Measurements from ENCODE around the gene TNFAIP8L3. TPM values are rescaled to one million over a fixed set of nuclear protein-coding genes. Genes with fewer than 3 reads are reported as not detected.

The TNFAIP8L3 gene
- total RNA-seq, 4 donors from 2014 or later, result 3.2 to 5.8 (median 4.0) TPM

DNA sequence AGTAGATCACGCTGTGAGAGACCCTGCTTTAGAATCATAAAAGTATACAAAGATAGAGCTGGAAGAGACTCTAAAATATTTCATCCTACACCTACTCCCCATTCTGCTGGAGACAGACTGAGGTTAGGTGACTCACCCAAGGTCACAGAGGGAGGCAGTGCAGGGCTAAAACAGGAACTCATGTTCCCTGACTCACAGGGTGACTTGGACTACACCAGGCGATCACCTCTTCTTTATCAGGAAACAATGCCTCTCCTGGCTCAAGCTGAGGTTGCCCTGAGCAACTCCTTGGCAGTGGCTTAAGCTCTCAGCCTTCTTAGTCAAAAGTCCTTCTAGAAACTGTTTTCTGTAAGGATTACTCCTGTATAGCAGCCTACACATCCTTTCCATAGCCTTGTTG, 26.4 kb upstream of the TNFAIP8L3 start:
- Histone ChIP-seq H3K27ac (no peak overlapping the region), H3K27me3 (no peaks in the 10 kb centered on the region), H3K9me3 (no peaks in the 10 kb centered on the region), H3K4me1 (no peaks in the 10 kb centered on the region), H3K4me3 (no peak overlapping the region), H3K36me3 (no peaks in the 10 kb centered on the region)
- no peak for DNase-seq
- TF ChIP-seq, protein P1, sequence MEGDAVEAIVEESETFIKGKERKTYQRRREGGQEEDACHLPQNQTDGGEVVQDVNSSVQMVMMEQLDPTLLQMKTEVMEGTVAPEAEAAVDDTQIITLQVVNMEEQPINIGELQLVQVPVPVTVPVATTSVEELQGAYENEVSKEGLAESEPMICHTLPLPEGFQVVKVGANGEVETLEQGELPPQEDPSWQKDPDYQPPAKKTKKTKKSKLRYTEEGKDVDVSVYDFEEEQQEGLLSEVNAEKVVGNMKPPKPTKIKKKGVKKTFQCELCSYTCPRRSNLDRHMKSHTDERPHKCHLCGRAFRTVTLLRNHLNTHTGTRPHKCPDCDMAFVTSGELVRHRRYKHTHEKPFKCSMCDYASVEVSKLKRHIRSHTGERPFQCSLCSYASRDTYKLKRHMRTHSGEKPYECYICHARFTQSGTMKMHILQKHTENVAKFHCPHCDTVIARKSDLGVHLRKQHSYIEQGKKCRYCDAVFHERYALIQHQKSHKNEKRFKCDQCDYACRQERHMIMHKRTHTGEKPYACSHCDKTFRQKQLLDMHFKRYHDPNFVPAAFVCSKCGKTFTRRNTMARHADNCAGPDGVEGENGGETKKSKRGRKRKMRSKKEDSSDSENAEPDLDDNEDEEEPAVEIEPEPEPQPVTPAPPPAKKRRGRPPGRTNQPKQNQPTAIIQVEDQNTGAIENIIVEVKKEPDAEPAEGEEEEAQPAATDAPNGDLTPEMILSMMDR (IDR thresholded peaks at IDR 0.05), result no peak
- no peak for TF ChIP-seq POLR2A (IDR thresholded peaks at IDR 0.05)

DNA sequence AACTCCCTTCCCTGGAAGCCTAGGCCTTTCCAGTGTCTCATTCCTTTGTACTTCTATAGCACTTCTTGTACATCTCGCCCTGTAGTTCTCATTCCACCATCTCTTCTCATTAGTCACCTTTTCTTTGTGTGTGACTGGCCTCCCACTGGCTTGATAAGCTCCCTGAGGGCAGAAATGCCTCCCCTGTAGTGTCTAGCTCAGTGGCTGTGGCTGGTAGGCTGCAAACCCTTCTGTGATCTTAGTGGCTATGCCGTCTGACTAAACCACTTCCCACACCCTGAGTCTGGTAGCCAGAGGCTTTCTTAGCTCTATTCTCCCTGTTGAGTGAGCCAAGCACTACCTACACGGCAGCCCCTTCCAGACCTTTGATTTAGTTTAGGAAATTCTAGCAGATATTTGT, 24.4 kb upstream of the TNFAIP8L3 start:
- TF ChIP-seq, protein P1 (IDR thresholded peaks at IDR 0.05), result no peak
- TF ChIP-seq POLR2A (IDR thresholded peaks at IDR 0.05), result no peak
- H3K4me3 ChIP-seq, result no peak overlapping the region

DNA sequence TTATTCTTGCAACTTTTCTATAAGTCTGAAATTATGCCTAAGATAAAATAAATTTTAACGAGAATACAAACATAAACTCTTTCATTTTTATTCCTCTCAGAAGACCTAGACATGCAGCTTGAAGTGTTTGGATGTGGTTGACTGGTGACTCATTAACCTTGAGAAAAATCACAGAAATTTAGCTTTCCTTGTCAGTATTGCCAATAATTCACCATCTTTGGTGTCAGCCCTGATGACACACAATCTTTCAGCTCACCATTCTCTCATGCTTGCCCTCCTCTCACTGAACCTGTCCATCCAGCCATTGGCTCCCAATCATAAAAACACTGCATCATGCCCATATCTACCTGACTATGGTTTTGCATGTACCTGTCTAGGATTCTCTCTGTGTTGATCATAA, 22.6 kb upstream of the TNFAIP8L3 start:
- no peaks in the 10 kb centered on the region for H3K4me1 ChIP-seq
- TF ChIP-seq, protein P1 (IDR thresholded peaks at IDR 0.05), result no peak
- TF ChIP-seq POLR2A (IDR thresholded peaks at IDR 0.05), result no peak
- H3K36me3 ChIP-seq, result no peaks in the 10 kb centered on the region
- DNase-seq, result no peak
- H3K4me3 ChIP-seq, result no peak overlapping the region
- no peaks in the 10 kb centered on the region for H3K9me3 ChIP-seq
- no peaks in the 10 kb centered on the region for H3K27me3 ChIP-seq
- H3K27ac ChIP-seq, result no peak overlapping the region

More for the DNA sequence above, 24.4 kb upstream of the TNFAIP8L3 start:
- H3K27ac ChIP-seq, result no peak overlapping the region
- no peaks in the 10 kb centered on the region for H3K36me3 ChIP-seq
- no peaks in the 10 kb centered on the region for H3K27me3 ChIP-seq
- H3K9me3 ChIP-seq, result no peaks in the 10 kb centered on the region
- DNase-seq, result no peak
- no peaks in the 10 kb centered on the region for H3K4me1 ChIP-seq

DNA sequence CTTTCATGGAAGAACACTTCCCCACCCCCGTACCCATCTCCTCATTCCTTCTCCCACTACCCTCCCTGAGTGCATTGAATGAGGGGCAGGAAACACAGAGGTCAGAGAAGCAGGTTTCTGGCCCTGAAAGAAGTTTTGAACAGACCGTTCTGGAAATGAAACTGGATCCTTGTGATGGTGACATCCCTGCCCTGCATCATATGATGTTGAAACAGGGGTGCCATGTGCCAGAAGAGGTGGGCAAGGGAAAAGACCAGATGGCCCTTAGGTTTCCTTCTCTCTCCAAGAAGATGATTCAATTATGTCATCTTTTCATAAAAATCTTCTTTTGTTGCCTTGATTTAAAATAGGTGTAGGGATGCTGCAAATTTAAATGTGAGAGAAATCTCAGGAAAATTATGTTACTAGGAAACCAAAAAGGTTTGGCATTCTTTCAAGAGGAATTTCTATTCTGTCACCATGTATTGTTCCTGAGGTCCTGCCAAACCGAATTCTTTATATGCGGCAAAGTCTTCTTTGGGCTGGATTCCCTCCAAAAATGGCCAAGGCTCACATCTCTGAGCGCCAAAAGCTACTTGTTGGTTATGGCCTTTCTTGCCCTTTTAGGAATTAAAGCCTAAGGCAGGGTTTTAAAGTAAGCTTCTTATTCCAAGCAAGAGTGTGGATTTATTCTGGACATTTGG, 19.9 kb upstream of the TNFAIP8L3 start:
- DNase-seq, result no peak
- no peak for TF ChIP-seq POLR2A (IDR thresholded peaks at IDR 0.05)
- TF ChIP-seq, protein P1 (IDR thresholded peaks at IDR 0.05), result no peak
- Histone ChIP-seq H3K36me3 (no peaks in the 10 kb centered on the region), H3K4me3 (no peak overlapping the region), H3K4me1 (no peaks in the 10 kb centered on the region), H3K27ac (no peak overlapping the region), H3K9me3 (no peaks in the 10 kb centered on the region), H3K27me3 (no peaks in the 10 kb centered on the region)

DNA sequence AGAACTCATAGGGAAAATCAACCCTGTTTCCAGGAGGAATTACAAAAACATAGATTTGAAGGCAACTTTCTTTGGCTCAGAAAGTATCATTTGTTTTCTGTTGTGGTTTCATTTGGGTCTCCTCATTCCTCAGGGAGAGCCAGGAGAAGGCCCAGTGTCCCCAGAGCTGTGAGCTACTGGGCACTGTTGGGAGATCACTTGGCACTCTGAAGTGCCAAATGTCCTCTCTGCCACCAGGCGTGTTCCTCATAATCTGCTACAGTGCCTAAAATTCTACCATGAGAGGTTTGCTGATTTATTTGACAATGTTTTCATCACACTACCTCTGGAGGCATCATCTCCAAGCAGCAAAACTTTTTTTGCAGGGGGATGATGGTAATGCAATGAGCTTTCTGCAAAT, 17.4 kb upstream of the TNFAIP8L3 start:
- Histone ChIP-seq H3K27ac (no peak overlapping the region), H3K4me3 (no peak overlapping the region), H3K36me3 (no peaks in the 10 kb centered on the region), H3K9me3 (no peaks in the 10 kb centered on the region), H3K4me1 (no peaks in the 10 kb centered on the region), H3K27me3 (no peaks in the 10 kb centered on the region)
- DNase-seq, result no peak
- TF ChIP-seq POLR2A (IDR thresholded peaks at IDR 0.05), result no peak
- TF ChIP-seq, protein P1 (IDR thresholded peaks at IDR 0.05), result no peak

All from Peyer's patch (tissue), 4 donors.